Mesendoderm (in vitro differentiated cells): Measurements from ENCODE around the gene PCDHGA3.

ENCODE experiments used
- DNase-seq: peaks from one replicate; pipeline ENCODE4 v3.0.0; 2013
- H2AK5ac ChIP-seq: 2 replicates; pipeline ENCODE4 v1.6.1; 2013; ENCODE audit warnings: low read length, inconsistent platforms
- H2BK120ac ChIP-seq: 2 replicates; pipeline ENCODE4 v1.6.1; 2013; ENCODE audit warnings: low read depth, mild to moderate bottlenecking, low read length, moderate library complexity, mixed read lengths
- H2BK15ac ChIP-seq: replicated peaks from 2 replicates; pipeline ENCODE4 v1.6.1; 2013; ENCODE audit warnings: low read depth, mild to moderate bottlenecking, moderate library complexity
- H2BK5ac ChIP-seq: 2 replicates; pipeline ENCODE4 v1.6.1; 2013; ENCODE audit warnings: low read length, inconsistent platforms
- H3K18ac ChIP-seq: 2 replicates; pipeline ENCODE4 v1.6.1; 2013; ENCODE audit warnings: mild to moderate bottlenecking, low read length, mixed read lengths
- H3K23ac ChIP-seq: one replicate; pipeline ENCODE4 v1.6.1; 2013; ENCODE audit warnings: low read length
- H3K27ac ChIP-seq: 2 replicates; pipeline ENCODE4 v1.5.1; 2013; ENCODE audit warnings: low read depth, mild to moderate bottlenecking, inconsistent platforms, low read length, moderate library complexity
- H3K27me3 ChIP-seq: 2 replicates; pipeline ENCODE4 v1.6.1; 2013; ENCODE audit warnings: low read length, control low read depth, mild to moderate bottlenecking, inconsistent platforms; ENCODE audit not compliant: insufficient read depth, poor library complexity
- H3K36me3 ChIP-seq: 2 replicates; pipeline ENCODE4 v1.6.1; 2013; ENCODE audit warnings: low read length, inconsistent platforms; ENCODE audit not compliant: control insufficient read depth, insufficient read depth
- H3K4ac ChIP-seq: one replicate; pipeline ENCODE4 v1.6.1; 2013; ENCODE audit warnings: low read depth, mild to moderate bottlenecking, low read length, moderate library complexity
- H3K4me1 ChIP-seq: 2 replicates; pipeline ENCODE4 v1.6.1; 2013; ENCODE audit warnings: low read depth, low read length, inconsistent platforms; ENCODE audit not compliant: control insufficient read depth
- H3K4me2 ChIP-seq: 2 replicates; pipeline ENCODE4 v1.6.1; 2013; ENCODE audit warnings: low read length
- H3K4me3 ChIP-seq: 2 replicates; pipeline ENCODE4 v1.5.1; 2013; ENCODE audit warnings: mild to moderate bottlenecking, low read length
- H3K56ac ChIP-seq: one replicate; pipeline ENCODE4 v1.6.1; 2013; ENCODE audit warnings: low read length
- H3K79me1 ChIP-seq: 2 replicates; pipeline ENCODE4 v1.6.1; 2013; ENCODE audit warnings: low read length, inconsistent platforms
- H3K79me2 ChIP-seq: 2 replicates; pipeline ENCODE4 v1.6.1; 2013; ENCODE audit warnings: mild to moderate bottlenecking, low read length; ENCODE audit not compliant: control insufficient read depth, insufficient read depth
- H3K9ac ChIP-seq: 2 replicates; pipeline ENCODE4 v1.6.1; 2013; ENCODE audit warnings: low read length, inconsistent platforms
- H4K5ac ChIP-seq: one replicate; pipeline ENCODE4 v1.6.1; 2013; ENCODE audit warnings: low read length
- H4K8ac ChIP-seq: one replicate; pipeline ENCODE4 v1.6.1; 2013; ENCODE audit warnings: low read depth, mild to moderate bottlenecking, control low read depth, low read length, moderate library complexity
- WGBS: extraction: QIAGEN DNeasy Blood & Tissue Kit; methylation state at CpG from one replicate; pipeline ENCODE4 v1.1.7; 2013; ENCODE audit warnings: low lambda C conversion rate, missing lambda C conversion rate; ENCODE audit not compliant: insufficient coverage; ENCODE audit errors: extremely low coverage; 5-methylcytosine and 5-hydroxymethylcytosine counted together

The PCDHGA3 gene

GRCh38 chr5:141354900-141355469 lies 11.4 kb downstream of the PCDHGA3 start, which contains the start of gene PCDHGA4:
Gene PCDHGA4 (plus strand): TSS chr5:141355021. CDS start chr5:141355108, 87 bp downstream.
- Histone ChIP-seq H3K23ac (no peak within 1 kb of the TSS), H2BK15ac (no peak within 1 kb of the TSS), H4K8ac (no peak within 1 kb of the TSS), H3K56ac (no peak within 1 kb of the TSS), H3K36me3 (no peaks in the 10 kb centered on the region), H3K27me3 (no peaks in the 10 kb centered on the region), H3K27ac (no peak within 1 kb of the TSS), H3K79me1 (no peaks in the 10 kb centered on the region), H3K4me1 (no peaks in the 10 kb centered on the region), H2BK120ac (no peak within 1 kb of the TSS), H3K4me2 (no peak within 1 kb of the TSS), H3K9ac (no peak within 1 kb of the TSS), H3K79me2 (no peaks in the 10 kb centered on the region), H3K18ac (no peak within 1 kb of the TSS), H2AK5ac (no peak within 1 kb of the TSS), H3K4ac (no peak within 1 kb of the TSS), H4K5ac (no peak within 1 kb of the TSS), H2BK5ac (no peak within 1 kb of the TSS), H3K4me3 (no peak within 1 kb of the TSS)
- WGBS: no CpG with 5 or more reads among the region's 29 CpGs
- DNase-seq: no peak

- no peaks in the 10 kb centered on the region for H3K79me1 ChIP-seq
- H3K18ac ChIP-seq: no peak overlapping the region
- H2AK5ac ChIP-seq: no peak overlapping the region
- WGBS: no CpG with 5 or more reads among the region's 24 CpGs
- no peak overlapping the region for H2BK120ac ChIP-seq
- H3K23ac ChIP-seq: no peak overlapping the region
- no peak overlapping the region for H3K4ac ChIP-seq
- H4K5ac ChIP-seq: no peak overlapping the region
- no peak overlapping the region for H3K56ac ChIP-seq
- H3K36me3 ChIP-seq: no peaks in the 10 kb centered on the region
- H3K9ac ChIP-seq: no peak overlapping the region
- no peaks in the 10 kb centered on the region for H3K79me2 ChIP-seq
- H3K4me2 ChIP-seq: no peak overlapping the region
- H4K8ac ChIP-seq: no peak overlapping the region
- no peak overlapping the region for H2BK5ac ChIP-seq
- no peak overlapping the region for H2BK15ac ChIP-seq
- H3K4me1 ChIP-seq: no peaks in the 10 kb centered on the region
- H3K27me3 ChIP-seq: no peaks in the 10 kb centered on the region
- no peak overlapping the region for H3K27ac ChIP-seq
- no peak for DNase-seq
- H3K4me3 ChIP-seq: no peak overlapping the region
These were observed 12.0 kb downstream of the PCDHGA3 start for GRCh38 chr5:141355641-141356040.

GRCh38 chr5:141356133-141356532 lies 12.5 kb downstream of the PCDHGA3 start:
- no peak overlapping the region for H3K27ac ChIP-seq
- no peak overlapping the region for H2BK15ac ChIP-seq
- H3K23ac ChIP-seq: no peak overlapping the region
- H4K8ac ChIP-seq: no peak overlapping the region
- no peak for DNase-seq
- no peak overlapping the region for H4K5ac ChIP-seq
- H2BK5ac ChIP-seq: no peak overlapping the region
- no peak overlapping the region for H3K4me3 ChIP-seq
- H3K4me2 ChIP-seq: no peak overlapping the region
- no peak overlapping the region for H3K4ac ChIP-seq
- H2AK5ac ChIP-seq: no peak overlapping the region
- H3K4me1 ChIP-seq: no peaks in the 10 kb centered on the region
- no peaks in the 10 kb centered on the region for H3K27me3 ChIP-seq
- no peaks in the 10 kb centered on the region for H3K36me3 ChIP-seq
- H3K9ac ChIP-seq: no peak overlapping the region
- no peak overlapping the region for H3K56ac ChIP-seq
- no peaks in the 10 kb centered on the region for H3K79me2 ChIP-seq
- no CpG with 5 or more reads among the region's 5 CpGs for WGBS
- no peak overlapping the region for H3K18ac ChIP-seq
- H2BK120ac ChIP-seq: no peak overlapping the region
- no peaks in the 10 kb centered on the region for H3K79me1 ChIP-seq

GRCh38 chr5:141356950-141357349 lies 13.3 kb downstream of the PCDHGA3 start:
- H3K4ac ChIP-seq: no peak overlapping the region
- H3K27ac ChIP-seq: no peak overlapping the region
- no peak overlapping the region for H3K18ac ChIP-seq
- H3K27me3 ChIP-seq: no peaks in the 10 kb centered on the region
- no peak overlapping the region for H2BK15ac ChIP-seq
- H4K8ac ChIP-seq: no peak overlapping the region
- no peak overlapping the region for H3K56ac ChIP-seq
- H3K4me2 ChIP-seq: no peak overlapping the region
- no peaks in the 10 kb centered on the region for H3K36me3 ChIP-seq
- no peak overlapping the region for H4K5ac ChIP-seq
- H3K79me1 ChIP-seq: no peaks in the 10 kb centered on the region
- no peak overlapping the region for H3K9ac ChIP-seq
- H3K4me1 ChIP-seq: no peaks in the 10 kb centered on the region
- H2BK5ac ChIP-seq: no peak overlapping the region
- H3K4me3 ChIP-seq: no peak overlapping the region
- no peak overlapping the region for H2AK5ac ChIP-seq
- DNase-seq: no peak
- no peaks in the 10 kb centered on the region for H3K79me2 ChIP-seq
- no peak overlapping the region for H3K23ac ChIP-seq
- H2BK120ac ChIP-seq: no peak overlapping the region
- WGBS: no CpG with 5 or more reads among the region's 19 CpGs

GRCh38 chr5:141359790-141360426 lies 16.3 kb downstream of the PCDHGA3 start, which contains the start of gene PCDHGB2:
Gene PCDHGB2 (plus strand): TSS chr5:141359994. CDS start chr5:141360136, 142 bp downstream.
- H2BK5ac ChIP-seq: no peak within 1 kb of the TSS
- no peak within 1 kb of the TSS for H2BK120ac ChIP-seq
- H3K23ac ChIP-seq: no peak within 1 kb of the TSS
- no peaks in the 10 kb centered on the region for H3K79me1 ChIP-seq
- H3K18ac ChIP-seq: no peak within 1 kb of the TSS
- H4K8ac ChIP-seq: no peak within 1 kb of the TSS
- H3K36me3 ChIP-seq: no peaks in the 10 kb centered on the region
- no CpG with 5 or more reads among the region's 24 CpGs for WGBS
- no peaks in the 10 kb centered on the region for H3K79me2 ChIP-seq
- no peaks in the 10 kb centered on the region for H3K27me3 ChIP-seq
- H3K27ac ChIP-seq: no peak within 1 kb of the TSS
- no peak within 1 kb of the TSS for H3K4me2 ChIP-seq
- no peaks in the 10 kb centered on the region for H3K4me1 ChIP-seq
- no peak within 1 kb of the TSS for H3K9ac ChIP-seq
- no peak within 1 kb of the TSS for H3K56ac ChIP-seq
- no peak within 1 kb of the TSS for H3K4ac ChIP-seq
- H2AK5ac ChIP-seq: no peak within 1 kb of the TSS
- H3K4me3 ChIP-seq: no peak within 1 kb of the TSS
- H2BK15ac ChIP-seq: no peak within 1 kb of the TSS
- peak; percentile 73 for DNase-seq
- no peak within 1 kb of the TSS for H4K5ac ChIP-seq
